ENCODE data around the gene SMPDL3A.

Gene SMPDL3A

GRCh38 chr6:122778302-122778701 lies 10.8 kb upstream of the SMPDL3A start:
- no peak for DNase-seq (ENCODE audit: low spot score)

DNA sequence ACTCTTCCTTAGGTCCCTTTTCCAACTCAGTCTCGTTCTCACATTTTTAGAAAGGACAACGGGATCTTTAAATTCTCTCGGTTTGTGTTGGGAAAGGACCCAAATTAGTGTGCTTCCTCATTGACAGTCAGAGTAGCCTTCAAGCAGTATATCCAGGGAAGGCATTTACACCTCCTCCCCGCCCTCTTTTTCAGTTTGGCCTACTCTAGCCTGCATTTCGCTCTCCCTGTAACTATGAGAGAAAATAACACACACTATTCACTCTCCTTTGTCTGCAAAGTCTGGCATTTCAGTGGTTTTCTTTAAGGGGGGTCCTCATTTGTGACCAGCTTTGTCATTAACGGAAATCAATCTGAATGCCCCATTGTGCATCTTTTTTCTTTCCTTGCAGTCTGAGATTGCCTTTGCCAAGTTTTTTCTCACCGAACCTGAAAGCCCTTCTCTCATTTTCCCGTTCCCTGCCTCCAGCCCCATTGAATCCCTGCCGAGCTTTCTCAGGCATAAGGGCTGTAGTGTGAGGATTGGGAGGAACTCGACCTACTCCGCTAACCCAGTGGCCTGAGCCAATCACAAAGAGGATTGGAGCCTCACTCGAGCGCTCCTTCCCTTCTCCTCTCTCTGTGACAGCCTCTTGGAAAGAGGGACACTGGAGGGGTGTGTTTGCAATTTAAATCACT lies 9.9 kb upstream of the SMPDL3A start:
- no peak for DNase-seq (ENCODE audit: low spot score)

- DNase-seq (ENCODE audit: low spot score) = no peak
These were observed 9.4 kb upstream of the SMPDL3A start, which contains the start of gene FABP7 for GRCh38 chr6:122779667-122780066. FABP7 (plus strand) TSS chr6:122779716; CDS start chr6:122779795, 79 bp downstream.

DNA sequence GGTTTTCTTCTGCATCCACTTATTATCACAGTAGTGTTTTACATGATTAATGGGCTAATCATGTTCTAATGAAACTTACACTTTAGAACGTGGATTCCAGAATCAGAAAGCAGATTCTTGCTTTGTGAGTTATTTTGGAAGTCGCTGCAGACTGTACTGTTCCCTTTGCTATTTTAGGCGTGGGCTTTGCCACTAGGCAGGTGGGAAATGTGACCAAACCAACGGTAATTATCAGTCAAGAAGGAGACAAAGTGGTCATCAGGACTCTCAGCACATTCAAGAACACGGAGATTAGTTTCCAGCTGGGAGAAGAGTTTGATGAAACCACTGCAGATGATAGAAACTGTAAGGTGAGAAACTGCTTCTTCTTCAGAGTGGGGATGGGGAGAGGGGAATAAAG lies 8.9 kb upstream of the SMPDL3A start:
- DNase-seq (ENCODE audit: low spot score) = no peak

GRCh38 chr6:122781716-122782115 lies 7.3 kb upstream of the SMPDL3A start:
- no peak for DNase-seq (ENCODE audit: low spot score)

- DNase-seq (ENCODE audit: low spot score) = no peak
These were observed 5.7 kb upstream of the SMPDL3A start for GRCh38 chr6:122783401-122783800.

DNA sequence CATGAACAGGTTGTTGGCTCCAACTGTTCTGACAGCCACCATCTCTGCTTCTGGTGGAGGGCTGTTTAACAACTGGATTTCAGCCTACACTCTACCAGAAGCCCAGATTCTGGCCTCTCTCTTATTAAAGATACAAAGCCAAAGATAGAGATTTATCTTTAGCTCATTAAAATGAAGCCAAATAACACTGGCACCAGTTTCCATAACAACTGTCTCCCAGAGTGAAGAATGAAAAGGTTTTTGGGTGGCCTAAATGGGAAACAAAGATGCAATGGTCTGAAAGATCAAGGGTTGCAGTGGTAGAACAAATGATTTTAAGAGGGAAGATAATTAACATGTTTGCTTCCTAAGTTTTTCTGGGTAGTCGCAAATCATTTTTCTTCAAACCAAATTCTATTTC lies 3.2 kb upstream of the SMPDL3A start:
- DNase-seq (ENCODE audit: low spot score) = no peak

DNA sequence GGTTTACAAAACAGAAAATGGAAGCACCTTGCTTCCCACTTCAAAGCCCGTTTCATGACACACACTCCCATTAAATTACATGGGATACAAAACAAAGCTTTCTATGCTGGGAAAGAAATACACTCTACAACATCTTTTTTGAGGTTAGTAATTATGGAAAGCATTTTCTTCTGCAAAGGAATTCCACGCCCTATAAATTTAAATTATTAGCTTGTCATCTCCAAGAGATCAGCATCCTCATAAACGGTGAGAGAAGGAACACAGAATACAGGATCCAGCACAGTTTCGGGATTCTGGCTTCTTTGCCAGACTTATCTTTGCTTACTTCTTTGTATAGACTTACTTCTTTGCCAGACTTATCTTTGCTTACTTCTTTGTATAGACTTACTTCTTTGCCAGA lies 1.3 kb upstream of the SMPDL3A start:
- DNase-seq (ENCODE audit: low spot score) = no peak

GRCh38 chr6:122788208-122788607 lies 850 bp upstream of the SMPDL3A start:
- DNase-seq (ENCODE audit: low spot score) = no peak

GRCh38 chr6:122788663-122789181 lies 336 bp upstream of the SMPDL3A start:
- no peak for DNase-seq (ENCODE audit: low spot score)

GRCh38 chr6:122790028-122790422 lies 967 bp downstream of the SMPDL3A start:
- DNase-seq (ENCODE audit: low spot score) = no peak

DNA sequence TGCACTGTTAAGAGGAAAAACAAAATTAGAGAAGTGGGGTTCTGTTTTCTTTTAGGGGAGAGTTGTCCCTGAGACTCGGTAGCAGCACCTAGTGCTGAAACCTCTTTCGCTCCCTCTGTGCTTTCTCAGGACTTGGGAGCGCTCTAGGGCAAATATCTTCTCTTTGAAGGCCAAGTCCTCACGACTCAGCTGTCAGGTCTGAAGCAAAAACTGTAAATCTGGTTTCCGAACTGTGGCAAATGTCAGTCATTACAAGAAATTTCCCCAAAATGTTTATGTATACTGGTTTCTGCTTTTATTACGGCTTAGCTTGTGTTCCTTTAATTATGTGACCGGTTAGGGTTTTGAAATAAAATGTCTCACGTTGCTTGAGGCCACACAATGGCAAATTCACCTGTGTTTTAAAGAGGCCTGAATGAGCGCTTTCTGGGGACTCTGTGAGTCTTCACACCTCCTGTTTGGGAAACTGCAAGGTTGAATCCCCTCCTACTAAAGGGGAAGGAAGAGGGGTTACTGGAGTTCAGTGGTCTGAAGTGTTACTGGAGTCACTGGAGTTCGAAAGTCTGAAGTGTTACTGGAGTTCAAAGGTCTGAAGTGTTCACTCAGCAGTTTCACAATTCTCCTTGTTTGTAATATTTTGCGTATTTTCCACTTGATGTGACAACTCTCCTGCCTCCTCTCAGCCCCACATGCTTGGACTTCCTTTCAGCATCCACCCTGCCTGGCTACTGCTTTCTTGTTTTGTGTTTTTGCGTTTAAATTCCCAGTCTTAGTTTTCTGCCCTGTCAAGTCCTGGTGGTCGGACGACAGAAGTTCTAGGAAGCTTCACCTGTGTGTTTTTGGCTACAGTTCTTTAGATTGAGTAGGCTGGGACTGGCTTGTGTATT lies 1.6 kb downstream of the SMPDL3A start:
- DNase-seq (ENCODE audit: low spot score) = peak; percentile 18

DNA sequence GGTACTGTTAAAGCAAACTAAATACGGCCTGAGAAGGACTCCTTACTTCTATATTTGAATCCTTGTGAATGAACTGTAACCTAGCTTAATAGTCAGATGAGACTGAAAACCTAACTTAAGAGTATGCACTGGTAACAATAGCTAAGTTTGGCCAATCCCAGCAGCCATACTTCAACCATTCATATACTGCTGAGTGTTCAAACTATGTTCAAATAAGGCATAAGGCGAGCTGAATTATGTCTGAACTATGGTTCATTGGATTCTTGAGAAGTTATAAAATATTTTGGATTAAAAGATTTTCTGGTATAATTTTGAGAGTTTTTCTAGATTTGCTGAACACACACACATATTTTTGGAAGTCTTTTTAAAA lies 2.2 kb downstream of the SMPDL3A start:
- no peak for DNase-seq (ENCODE audit: low spot score)

- DNase-seq (ENCODE audit: low spot score) = no peak
These were observed 3.7 kb downstream of the SMPDL3A start for GRCh38 chr6:122792766-122793165.

- DNase-seq (ENCODE audit: low spot score) = no peak
These were observed 8.5 kb downstream of the SMPDL3A start for GRCh38 chr6:122797537-122797936.

- peak; percentile 50 for DNase-seq (ENCODE audit: low spot score)
These were observed 9.1 kb downstream of the SMPDL3A start for GRCh38 chr6:122798099-122798641.

DNA sequence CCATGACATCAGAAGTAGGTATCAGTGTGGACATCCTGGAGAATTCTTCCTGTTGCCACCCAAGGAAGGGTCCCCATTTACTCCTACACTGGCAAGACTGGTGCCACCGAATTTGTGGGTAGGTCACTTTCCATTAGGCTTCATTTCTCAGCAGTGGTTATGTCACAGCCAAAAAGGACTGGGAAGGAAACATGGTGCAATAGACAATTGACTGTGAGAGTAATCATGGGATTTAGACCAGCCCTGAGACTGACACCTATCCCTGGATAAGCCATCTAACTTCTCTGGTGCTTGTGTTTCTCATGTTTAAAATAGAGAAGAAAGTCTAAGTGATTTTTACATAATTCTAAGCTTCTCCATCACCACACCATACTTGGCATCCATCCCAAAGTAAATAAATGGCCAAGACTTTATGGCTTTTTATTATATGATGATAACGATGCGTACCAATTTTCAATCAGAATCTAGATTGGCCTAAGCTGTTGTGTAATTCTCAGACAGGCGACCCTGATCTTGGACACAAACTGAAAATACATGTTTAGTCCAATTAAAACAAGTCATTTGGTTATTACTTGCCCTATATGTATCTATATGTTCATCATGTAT lies 10.2 kb downstream of the SMPDL3A start:
- DNase-seq (ENCODE audit: low spot score) = no peak

- DNase-seq (ENCODE audit: low spot score) = no peak
These were observed 11.0 kb downstream of the SMPDL3A start for GRCh38 chr6:122799916-122800686.

- DNase-seq (ENCODE audit: low spot score) = no peak
These were observed 11.8 kb downstream of the SMPDL3A start for GRCh38 chr6:122800906-122801305.

DNA sequence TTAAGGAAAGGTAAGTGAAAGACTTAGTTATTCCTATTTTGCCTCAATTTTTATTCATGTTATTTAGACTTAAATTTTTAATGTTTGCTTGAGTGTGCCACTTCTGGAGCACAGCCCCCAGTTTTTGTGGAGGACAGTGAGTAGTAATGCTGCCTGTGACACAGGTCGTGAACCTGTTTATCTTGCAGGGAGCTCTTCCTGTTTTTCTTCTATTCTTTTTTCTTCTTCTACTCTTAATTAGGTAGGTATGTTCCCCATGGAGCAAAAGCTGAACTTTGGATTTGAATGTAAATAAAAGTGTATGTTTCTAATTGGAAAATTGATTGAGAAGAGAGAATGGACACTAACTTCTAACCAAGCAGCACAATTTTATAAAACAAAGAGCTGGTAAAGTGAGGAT lies 12.3 kb downstream of the SMPDL3A start:
- DNase-seq (ENCODE audit: low spot score) = no peak

- DNase-seq (ENCODE audit: low spot score) = no peak
These were observed 14.2 kb downstream of the SMPDL3A start for GRCh38 chr6:122803171-122803661.
